MM.1S (cell line): ENCODE measurements around the gene FYN.

Source experiments
- DNase-seq: peaks from one replicate; pipeline ENCODE4 v3.0.0-alpha.2; 2015
- H2AFZ ChIP-seq: fragments of 300-600 bp; sonication (generic); 2 replicates; pipeline ENCODE4 v1.6.0; 2016; ENCODE audit warnings: antibody characterized with exemption, low read length
- H3F3A ChIP-seq: fragments of 300-600 bp; sonication (generic); 2 replicates; pipeline ENCODE4 v1.6.1; 2016; ENCODE audit warnings: mild to moderate bottlenecking, antibody characterized with exemption, low read length, moderate library complexity, mixed read lengths; ENCODE audit not compliant: insufficient read depth
- H3K27ac ChIP-seq: fragments of 300-600 bp; sonication (generic); 2 replicates; pipeline ENCODE4 v1.5.1; 2016; ENCODE audit warnings: mild to moderate bottlenecking, low read length
- H3K27me3 ChIP-seq: fragments of 300-600 bp; sonication (generic); replicated peaks from 2 replicates; pipeline ENCODE4 v1.6.0; 2016; ENCODE audit warnings: low read length; ENCODE audit not compliant: insufficient read depth
- H3K36me3 ChIP-seq: fragments of 300-600 bp; sonication (generic); replicated peaks from 2 replicates; pipeline ENCODE4 v1.6.1; 2016; ENCODE audit warnings: mild to moderate bottlenecking, low read length, mixed read lengths; ENCODE audit not compliant: insufficient read depth
- H3K4me1 ChIP-seq: fragments of 300-600 bp; sonication (generic); 2 replicates; pipeline ENCODE4 v1.6.1; 2016; ENCODE audit warnings: low read length, mixed read lengths
- H3K4me2 ChIP-seq: fragments of 300-600 bp; sonication (generic); 2 replicates; pipeline ENCODE4 v1.6.0; 2016; ENCODE audit warnings: low read depth, low read length
- H3K4me3 ChIP-seq: fragments of 300-600 bp; sonication (generic); 2 replicates; pipeline ENCODE4 v1.5.1; 2016; ENCODE audit warnings: low read length, mixed read lengths
- H3K79me2 ChIP-seq: fragments of 300-600 bp; sonication (generic); 2 replicates; pipeline ENCODE4 v1.6.1; 2016; ENCODE audit warnings: mixed run types, low read length, mixed read lengths
- H3K9ac ChIP-seq: fragments of 300-600 bp; sonication (generic); 2 replicates; pipeline ENCODE4 v1.6.1; 2016; ENCODE audit warnings: low read length, mixed read lengths
- H3K9me2 ChIP-seq: fragments of 300-600 bp; sonication (generic); replicated peaks from 2 replicates; pipeline ENCODE4 v1.6.1; 2016; ENCODE audit warnings: mild to moderate bottlenecking, low read length, mixed read lengths; ENCODE audit not compliant: insufficient read depth
- H3K9me3 ChIP-seq: fragments of 300-600 bp; sonication (generic); replicated peaks from 2 replicates; pipeline ENCODE4 v1.6.1; 2016; ENCODE audit warnings: mild to moderate bottlenecking, low read length, mixed read lengths; ENCODE audit not compliant: insufficient read depth
- H4K20me1 ChIP-seq: fragments of 300-600 bp; sonication (generic); 2 replicates; pipeline ENCODE4 v1.6.1; 2016; ENCODE audit warnings: mild to moderate bottlenecking, low read length, moderate library complexity, mixed read lengths; ENCODE audit not compliant: insufficient read depth
- CTCF ChIP-seq: fragments of 300-600 bp; sonication (generic); IDR thresholded peaks from 2 replicates; pipeline ENCODE4 v1.5.1; 2016; ENCODE audit warnings: antibody characterized with exemption, low read length, mixed read lengths
- EZH2 ChIP-seq: fragments of 300-600 bp; sonication (generic); optimal IDR thresholded peaks from 2 replicates; pipeline ENCODE3; 2017; ENCODE audit warnings: low read depth, mild to moderate bottlenecking, antibody characterized with exemption, low read length, mixed read lengths
- EZH2phosphoT487 ChIP-seq: fragments of 300-600 bp; sonication (generic); IDR thresholded peaks from 2 replicates; pipeline ENCODE4 v1.6.1; 2018; ENCODE audit warnings: antibody characterized with exemption, low read length

FYN gene

GRCh38 chr6:111861431-111861885 lies 11.8 kb downstream of the FYN start:
- no peaks in the 10 kb centered on the region for H3K79me2 ChIP-seq
- no peaks in the 10 kb centered on the region for H3K9me3 ChIP-seq
- H3F3A ChIP-seq, result no peaks in the 10 kb centered on the region
- no peak overlapping the region for H3K27ac ChIP-seq
- no peaks in the 10 kb centered on the region for H3K36me3 ChIP-seq
- H3K9ac ChIP-seq, result no peak overlapping the region
- H2AFZ ChIP-seq, result no peak overlapping the region
- no peaks in the 10 kb centered on the region for H3K9me2 ChIP-seq
- no peaks in the 10 kb centered on the region for H3K4me1 ChIP-seq
- no peak overlapping the region for H3K4me2 ChIP-seq
- H4K20me1 ChIP-seq, result no peaks in the 10 kb centered on the region
- TF ChIP-seq EZH2phosphoT487 (no peak), EZH2 (no peak), CTCF (no peak)
- H3K27me3 ChIP-seq, result no peaks in the 10 kb centered on the region
- no peak overlapping the region for H3K4me3 ChIP-seq
- no peak for DNase-seq

GRCh38 chr6:111858347-111858746 lies 14.9 kb downstream of the FYN start:
- Histone ChIP-seq H3K27me3 (no peaks in the 10 kb centered on the region), H3K4me2 (no peak overlapping the region), H3K79me2 (no peaks in the 10 kb centered on the region)

GRCh38 chr6:111857674-111858337 lies 15.4 kb downstream of the FYN start:
- Histone ChIP-seq H3K36me3 (no peaks in the 10 kb centered on the region), H3K27ac (no peak overlapping the region), H4K20me1 (no peaks in the 10 kb centered on the region), H3K9me2 (no peaks in the 10 kb centered on the region), H3K4me3 (no peak overlapping the region), H3K79me2 (no peaks in the 10 kb centered on the region), H3K9ac (no peak overlapping the region), H3K27me3 (no peaks in the 10 kb centered on the region), H3K4me2 (no peak overlapping the region), H3K4me1 (no peaks in the 10 kb centered on the region), H3F3A (no peaks in the 10 kb centered on the region), H2AFZ (no peak overlapping the region), H3K9me3 (no peaks in the 10 kb centered on the region)
- no peak for TF ChIP-seq CTCF
- no peak for TF ChIP-seq EZH2phosphoT487
- TF ChIP-seq EZH2, result no peak
- no peak for DNase-seq

More at GRCh38 chr6:111858347-111858746, 14.9 kb downstream of the FYN start:
- Histone ChIP-seq H3K4me1 (no peaks in the 10 kb centered on the region), H3K9me2 (no peaks in the 10 kb centered on the region), H3K36me3 (no peaks in the 10 kb centered on the region), H3K27ac (no peak overlapping the region), H4K20me1 (no peaks in the 10 kb centered on the region), H3F3A (no peaks in the 10 kb centered on the region), H3K9ac (no peak overlapping the region), H2AFZ (no peak overlapping the region), H3K9me3 (no peaks in the 10 kb centered on the region), H3K4me3 (no peak overlapping the region)
- no peak for DNase-seq
- TF ChIP-seq EZH2phosphoT487 (no peak), CTCF (no peak), EZH2 (no peak)
